GM18499 (cell line): ENCODE measurements around the gene FBP1.
"Not testable (repeated sequence)": the region's sequence is repeated elsewhere in the genome, so short reads cannot be mapped to it uniquely, and the experiment has no call there.

Source experiments
- ATAC-seq: cut with Tn5 transposase; IDR thresholded peaks from one replicate; pipeline ENCODE4 v1.9.1; 2021; ENCODE audit warnings: moderate number of reproducible peaks; ENCODE audit not compliant: insufficient read depth, unreplicated experiment

FBP1 gene

DNA sequence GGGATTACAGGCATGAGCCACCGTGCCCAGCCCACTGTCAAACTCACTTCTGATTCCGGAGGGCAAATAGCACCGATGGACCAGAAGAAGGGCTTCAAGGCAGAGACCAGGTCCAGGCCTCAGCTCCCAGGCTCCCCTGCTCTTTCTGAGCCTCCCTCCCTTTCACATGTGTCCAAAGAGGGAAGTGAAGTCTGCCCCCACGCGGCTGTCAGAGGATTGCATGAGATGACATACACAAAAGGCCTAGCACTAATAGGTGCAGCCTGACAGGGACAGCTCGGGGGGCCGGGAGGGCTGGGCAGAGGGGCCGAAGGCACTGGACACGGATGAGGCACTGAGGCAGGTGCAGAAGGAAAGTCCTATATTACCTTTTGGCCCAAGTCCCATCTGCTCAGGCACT, 16.1 kb downstream of the FBP1 start:
- no peak for ATAC-seq

GRCh38 chr9:94622087-94622800, 17.1 kb downstream of the FBP1 start:
- ATAC-seq: no peak

DNA sequence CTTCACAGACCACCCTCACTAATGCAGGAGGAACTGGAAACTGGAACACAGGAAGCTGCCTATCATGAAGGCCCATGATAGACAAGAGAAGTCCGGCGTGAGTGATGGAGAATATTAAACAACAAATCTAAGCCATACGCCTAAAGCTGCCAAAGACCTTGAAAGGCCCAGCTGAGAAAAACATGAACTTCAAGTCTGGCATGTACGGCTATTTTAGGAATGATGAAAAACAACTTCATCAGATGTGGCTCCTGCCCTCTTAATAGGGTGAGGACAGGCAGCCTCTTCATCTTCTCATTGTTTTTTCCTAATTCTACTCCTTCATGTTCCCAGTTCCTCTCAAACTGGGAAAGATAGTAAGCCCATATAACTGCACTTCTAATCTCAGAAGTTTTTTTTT, 20.3 kb downstream of the FBP1 start:
- ATAC-seq: no peak

GRCh38 chr9:94613003-94613402, 26.3 kb downstream of the FBP1 start:
- ATAC-seq: no peak

DNA sequence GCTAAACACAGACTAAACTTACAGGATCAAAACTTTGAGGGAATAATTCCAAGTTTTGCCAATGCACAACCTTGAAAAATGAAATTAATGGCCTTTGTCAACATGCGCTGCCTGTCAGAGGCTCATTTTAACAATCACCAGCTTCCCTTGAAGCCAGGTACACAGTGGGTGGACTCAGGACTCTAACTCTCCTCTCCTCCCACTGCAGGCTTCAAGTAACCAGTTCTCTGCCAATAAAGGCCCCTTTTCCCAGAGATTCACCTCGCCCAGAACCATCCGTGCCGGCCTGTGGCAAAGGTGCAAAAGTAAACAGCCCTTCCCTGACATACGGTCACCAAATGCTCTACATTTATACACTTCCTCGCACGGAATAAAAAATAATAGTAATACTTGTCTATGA, 27.2 kb downstream of the FBP1 start:
- no peak for ATAC-seq

DNA sequence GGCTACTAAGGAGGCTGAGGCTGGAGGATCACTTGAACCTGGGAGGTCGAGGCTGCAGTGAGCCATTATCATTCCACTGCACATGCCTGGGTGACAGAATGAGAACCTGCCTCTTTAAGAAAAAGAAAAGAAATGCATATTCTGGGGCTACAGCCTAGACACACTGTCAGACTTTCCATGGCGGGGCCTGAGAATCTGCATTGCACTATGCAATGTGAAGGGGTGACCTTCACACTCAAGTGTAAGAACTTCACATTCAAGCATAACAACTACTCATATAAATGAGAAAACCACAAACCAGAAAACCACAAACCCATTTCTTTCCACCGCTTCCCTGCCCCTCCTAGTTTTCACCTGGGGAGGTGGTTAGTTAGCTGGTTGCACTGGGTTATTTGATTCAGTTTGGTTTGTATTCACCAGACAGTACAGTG, 27.7 kb downstream of the FBP1 start:
- no peak for ATAC-seq

- ATAC-seq: no peak
These were observed 29.1 kb downstream of the FBP1 start for GRCh38 chr9:94610181-94610606.

- ATAC-seq: no peak
These were observed 32.0 kb downstream of the FBP1 start for GRCh38 chr9:94607423-94607691.

GRCh38 chr9:94606646-94607422, 32.5 kb downstream of the FBP1 start:
- no peak for ATAC-seq

GRCh38 chr9:94603259-94604160, 35.8 kb downstream of the FBP1 start:
- ATAC-seq: no peak

DNA sequence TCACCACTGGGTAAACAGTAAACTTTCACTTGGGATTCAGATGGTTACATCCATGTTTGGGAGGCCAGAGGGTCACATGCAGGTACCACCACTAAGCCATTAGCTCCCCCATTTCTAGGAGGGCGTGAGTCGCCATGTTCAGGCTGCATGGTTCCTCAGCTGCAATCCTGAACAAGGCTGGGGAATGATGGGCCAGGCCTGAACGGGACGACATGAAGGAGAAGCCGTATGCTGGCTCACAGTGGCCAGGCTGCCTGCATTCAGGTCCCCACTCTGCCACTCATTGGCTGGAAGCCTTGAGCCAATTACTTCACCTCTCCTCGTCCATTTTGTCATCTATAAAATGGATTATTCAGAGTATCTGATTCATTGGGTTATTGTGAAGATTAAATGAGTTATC, 36.7 kb downstream of the FBP1 start:
- no peak for ATAC-seq

- no peak for ATAC-seq
These were observed 38.6 kb downstream of the FBP1 start for GRCh38 chr9:94600715-94601114.

- no peak for ATAC-seq
These were observed 39.1 kb downstream of the FBP1 start for GRCh38 chr9:94600258-94600657.

DNA sequence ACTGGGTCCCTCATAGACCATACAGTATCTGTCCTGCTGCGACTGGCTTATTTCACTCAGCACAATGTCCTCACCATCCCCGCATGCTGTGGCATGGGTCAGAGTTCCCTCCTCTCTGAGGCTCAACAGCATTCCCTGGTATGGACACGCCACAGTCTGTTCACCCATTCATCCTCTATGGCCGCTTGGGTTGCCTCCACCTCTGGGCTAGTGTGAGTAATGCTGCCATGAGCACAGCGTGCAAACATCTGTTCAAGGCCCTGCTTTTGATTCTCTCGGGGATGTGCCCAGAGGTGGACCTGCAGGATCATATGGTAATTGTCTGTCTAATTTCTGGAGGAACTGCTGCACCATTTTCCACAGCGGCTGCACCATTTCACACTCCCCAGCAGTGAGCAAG, 40.2 kb downstream of the FBP1 start:
- no peak for ATAC-seq

DNA sequence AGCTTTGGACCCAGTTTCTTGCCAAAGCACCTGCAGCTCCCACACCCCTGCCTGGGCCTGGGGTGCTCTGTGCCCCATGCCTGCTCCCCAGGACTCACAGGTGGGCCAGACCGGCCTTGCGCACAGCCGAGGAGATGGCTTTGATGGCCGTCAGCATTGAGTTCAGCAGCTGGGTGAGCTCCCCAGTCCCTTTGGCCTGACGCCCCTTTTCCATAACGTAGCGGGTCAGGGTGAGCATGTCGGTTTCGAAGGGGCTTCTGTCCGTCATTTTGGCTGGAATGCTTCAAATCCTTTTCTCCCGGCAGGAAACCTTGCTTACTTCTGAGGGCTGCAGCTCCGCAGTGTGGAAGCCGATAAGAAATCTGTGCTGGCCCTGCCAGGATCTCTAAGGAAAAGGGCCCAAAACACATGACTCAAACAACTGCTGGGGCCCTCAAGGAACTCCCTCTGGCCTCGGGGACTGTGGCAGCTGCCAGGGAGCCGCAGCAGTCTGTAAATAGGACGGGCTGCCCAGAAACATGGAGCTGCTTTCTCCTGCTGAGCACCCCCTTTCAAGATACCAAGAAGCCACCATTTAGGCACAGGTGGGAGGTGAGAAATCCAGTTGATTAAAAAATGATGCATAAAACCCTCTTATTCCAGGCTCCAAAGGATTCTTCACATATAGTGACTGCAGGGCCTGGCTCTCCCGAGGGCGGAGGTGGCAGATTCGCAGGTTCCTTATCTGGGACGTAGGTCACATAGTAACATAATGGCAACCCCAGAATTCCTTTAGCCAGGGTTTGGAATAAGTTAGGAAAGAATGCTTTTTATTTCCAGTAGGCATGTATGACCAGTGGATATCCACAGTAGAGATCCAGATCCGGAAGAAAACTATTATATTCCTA, 45.6 kb downstream of the FBP1 start, which contains the start of gene FBP2:
Gene FBP2, minus strand, starts transcription at position 366 of the 887 bp plus-strand sequence. Its CDS starts 98 bp downstream, at position 268.
- ATAC-seq: no peak

DNA sequence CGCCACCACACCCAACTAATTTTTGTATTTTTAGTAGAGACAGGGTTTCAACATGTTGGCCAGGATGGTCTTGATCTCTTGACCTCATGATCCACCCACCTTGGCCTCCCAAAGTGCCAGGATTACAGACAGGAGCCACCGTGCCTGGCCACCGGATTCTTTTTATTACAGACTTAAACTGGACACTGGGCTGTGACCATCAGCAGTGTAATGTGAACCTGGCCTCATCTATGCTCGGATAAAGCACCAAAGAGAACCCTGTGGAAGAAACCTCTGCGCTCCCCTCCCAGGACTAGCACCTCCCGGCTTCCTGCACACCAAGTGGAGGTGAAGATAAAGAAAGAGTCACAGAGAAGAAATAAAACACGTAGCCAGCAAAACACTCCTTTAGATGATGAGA, 46.6 kb downstream of the FBP1 start:
- not testable (repeated sequence) for ATAC-seq

GRCh38 chr9:94591876-94592275, 47.4 kb downstream of the FBP1 start:
- no peak for ATAC-seq

DNA sequence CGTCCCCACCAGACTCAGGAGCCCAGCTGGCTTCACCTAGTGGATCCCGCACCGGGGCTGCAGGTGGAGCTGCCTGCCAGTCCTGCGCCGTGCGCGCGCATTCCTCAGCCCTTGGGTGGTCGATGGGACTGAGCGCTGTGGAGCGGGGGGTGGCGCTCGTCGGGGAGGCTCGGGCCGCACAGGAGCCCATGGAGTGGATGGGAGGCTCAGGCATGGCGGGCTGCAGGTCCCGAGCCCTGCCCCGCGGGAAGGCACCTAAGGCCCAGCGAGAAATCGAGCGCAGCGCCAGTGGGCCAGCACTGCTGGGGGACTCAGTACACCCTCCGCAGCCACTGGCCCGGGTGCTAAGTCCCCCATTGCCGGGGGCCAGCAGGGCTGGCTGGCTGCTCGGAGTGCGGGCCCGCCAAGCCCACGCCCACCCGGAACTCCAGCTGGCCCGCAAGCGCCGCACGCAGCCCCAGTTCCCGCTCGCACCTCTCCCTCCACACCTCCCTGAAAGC, 48.2 kb downstream of the FBP1 start:
- ATAC-seq: not testable (repeated sequence)

DNA sequence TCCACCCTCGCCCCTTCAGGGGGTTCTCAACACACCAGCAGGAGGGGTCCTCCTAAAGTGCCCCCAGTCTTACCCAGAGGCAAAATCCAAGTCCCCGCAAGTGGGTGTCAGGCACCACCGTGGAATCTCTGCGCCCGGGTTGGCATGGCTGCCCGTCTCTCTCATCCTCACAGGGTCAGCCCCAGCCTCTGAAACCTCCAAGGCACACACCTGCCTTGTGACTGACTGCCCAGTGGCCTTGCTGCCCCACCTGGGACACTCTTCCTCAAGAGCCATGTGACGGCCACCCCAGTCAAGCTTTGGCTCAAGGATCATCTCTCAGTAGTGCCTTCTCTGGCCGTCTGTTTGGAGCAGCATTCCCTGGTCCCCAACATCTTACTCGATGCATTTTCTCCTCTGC, 50.6 kb downstream of the FBP1 start:
- no peak for ATAC-seq

- no peak for ATAC-seq
These were observed 52.5 kb downstream of the FBP1 start for GRCh38 chr9:94586814-94587213.
